ENCODE measurements around the gene TRIM34.
"Not testable (repeated sequence)": the region's sequence is repeated elsewhere in the genome, so short reads cannot be mapped to it uniquely, and the experiment has no call there.

Gene TRIM34

GRCh38 chr11:5620651-5621521 is 3.9 kb upstream of the TRIM34 start:
- DNase-seq (ENCODE audit: low read depth), result peak; percentile 93

- no peak for DNase-seq (ENCODE audit: low read depth)
These were observed 3.2 kb upstream of the TRIM34 start for GRCh38 chr11:5621580-5621979.

DNA sequence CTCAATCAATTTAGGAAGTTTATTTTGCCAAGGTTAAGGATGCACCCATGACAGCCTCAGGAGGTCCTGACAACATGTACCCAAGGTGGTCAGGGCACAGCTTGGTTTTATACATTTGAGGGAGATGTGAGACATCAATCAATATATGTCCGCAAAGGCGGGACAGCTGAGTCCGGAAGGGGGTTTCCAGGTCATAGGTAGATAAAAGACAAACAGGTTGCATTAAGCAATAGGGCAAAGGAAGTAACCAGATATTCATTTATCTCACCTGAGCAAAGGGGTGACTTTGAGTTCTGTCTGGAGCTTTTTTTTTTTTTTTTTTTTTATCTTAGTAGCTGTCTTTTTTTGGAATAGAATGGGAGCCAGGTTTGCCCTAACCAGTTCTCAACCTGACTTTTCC is 2.0 kb upstream of the TRIM34 start:
- no peak for DNase-seq (ENCODE audit: low read depth)

GRCh38 chr11:5625281-5625680 is 480 bp downstream of the TRIM34 start:
- DNase-seq (ENCODE audit: low read depth), result no peak

- peak; percentile 82 for DNase-seq (ENCODE audit: low read depth)
These were observed 1.4 kb downstream of the TRIM34 start for GRCh38 chr11:5626196-5626595.

DNA sequence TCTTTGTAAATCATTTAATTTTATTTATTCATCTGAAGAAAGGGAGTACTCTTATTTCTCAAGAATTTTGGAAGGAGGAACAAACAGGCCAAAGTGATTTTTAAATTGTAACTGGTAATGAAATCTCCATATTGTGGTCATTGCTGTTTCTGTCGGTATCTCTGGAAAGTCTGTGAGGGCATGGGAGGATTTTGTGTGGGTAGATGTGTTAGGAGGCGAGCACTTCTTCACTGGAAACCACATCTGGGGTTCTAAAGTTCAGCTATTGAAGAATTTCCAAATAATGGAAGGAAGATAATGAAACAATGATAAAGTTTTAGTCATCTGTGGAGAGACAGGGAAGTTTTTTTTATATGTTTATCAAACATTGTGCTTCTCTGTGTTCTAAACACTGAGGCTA is 6.6 kb downstream of the TRIM34 start:
- DNase-seq (ENCODE audit: low read depth), result no peak

GRCh38 chr11:5631969-5632635 is 7.3 kb downstream of the TRIM34 start:
- DNase-seq (ENCODE audit: low read depth), result no peak

GRCh38 chr11:5639953-5640352 is 15.2 kb downstream of the TRIM34 start:
- DNase-seq (ENCODE audit: low read depth), result no peak

DNA sequence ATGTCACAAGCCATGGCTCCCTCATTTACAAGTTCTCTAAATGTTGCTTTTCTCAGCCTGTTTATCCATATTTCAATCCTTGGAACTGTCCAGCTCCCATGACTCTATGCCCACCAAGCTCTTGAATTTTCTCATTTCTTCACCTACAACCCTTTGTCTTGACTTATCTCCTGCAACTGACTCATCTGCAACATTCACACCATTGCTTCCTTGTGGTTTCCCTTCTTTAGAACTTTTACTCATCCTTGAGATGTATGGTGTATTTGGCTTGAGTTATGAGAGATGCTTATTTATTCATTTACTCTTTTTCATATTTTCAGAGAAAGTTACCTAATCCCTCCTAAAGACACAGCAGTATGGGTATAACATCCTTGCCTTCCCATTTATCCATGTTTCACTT is 18.8 kb downstream of the TRIM34 start:
- no peak for DNase-seq (ENCODE audit: low read depth)

GRCh38 chr11:5646139-5646538 is 21.3 kb downstream of the TRIM34 start:
- no peak for DNase-seq (ENCODE audit: low read depth)

- no peak for DNase-seq (ENCODE audit: low read depth)
These were observed 30.7 kb downstream of the TRIM34 start for GRCh38 chr11:5655474-5655873.

GRCh38 chr11:5656956-5657355 is 32.2 kb downstream of the TRIM34 start:
- DNase-seq (ENCODE audit: low read depth), result not testable (repeated sequence)

DNA sequence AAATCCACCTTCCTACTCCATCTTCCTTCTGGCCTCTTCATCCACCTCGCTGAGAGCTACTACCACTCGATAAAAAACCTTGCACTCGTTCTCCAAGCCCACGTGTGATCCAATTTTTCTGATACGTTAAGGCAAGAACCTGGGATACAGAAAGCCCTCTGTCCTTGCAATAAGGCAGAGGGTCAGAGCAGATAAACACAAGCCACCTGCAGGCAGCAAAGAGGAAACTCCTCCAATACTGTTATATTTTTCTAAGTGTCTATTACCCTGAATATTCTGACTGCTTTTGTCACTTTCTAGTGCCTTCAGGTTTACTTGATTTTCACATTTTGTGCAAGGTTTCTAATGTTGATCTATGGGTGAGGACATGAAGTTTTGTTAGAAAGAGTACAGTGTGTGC is 33.5 kb downstream of the TRIM34 start:
- DNase-seq (ENCODE audit: low read depth), result no peak

DNA sequence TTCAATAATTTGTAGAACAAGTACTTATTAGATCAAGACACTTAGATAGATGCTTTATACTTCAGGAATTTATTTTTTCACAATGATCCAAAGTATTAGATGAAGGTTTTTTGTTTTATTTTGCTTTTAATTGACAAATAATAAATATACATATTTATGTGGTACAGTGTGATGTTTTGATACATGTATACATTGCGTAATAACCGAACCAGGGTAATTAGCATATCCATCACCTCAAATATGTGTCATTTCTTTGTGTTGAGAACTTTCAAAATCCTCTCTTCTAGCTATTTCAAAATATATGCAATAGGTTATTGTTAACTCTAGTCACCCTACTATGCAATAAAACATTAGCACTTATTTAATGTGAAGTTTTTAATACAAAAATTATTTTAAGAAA is 38.7 kb downstream of the TRIM34 start:
- no peak for DNase-seq (ENCODE audit: low read depth)

DNA sequence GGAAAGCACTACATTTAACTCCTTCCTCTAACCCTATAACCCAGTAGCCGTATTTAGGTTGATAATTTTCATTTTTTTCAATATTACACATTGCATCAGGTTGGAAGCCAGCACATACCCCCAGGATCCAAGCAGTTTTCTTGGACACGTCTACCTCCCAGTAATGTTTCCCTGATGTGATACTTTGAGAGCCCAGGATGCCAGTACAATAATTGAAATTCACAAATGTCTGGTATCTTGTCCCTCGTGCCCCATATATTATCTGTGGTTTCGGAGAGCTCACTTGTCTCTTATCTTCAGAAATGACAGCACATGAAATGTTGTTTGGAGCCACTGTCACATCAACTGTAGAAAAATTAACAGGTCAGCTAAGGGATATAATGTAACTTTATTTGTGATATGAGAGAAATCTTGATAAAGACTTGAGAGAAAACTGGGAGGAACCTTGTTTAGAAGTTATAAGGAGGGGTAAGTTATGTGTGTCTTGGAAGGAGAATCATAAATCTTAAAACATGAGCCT is 40.3 kb downstream of the TRIM34 start:
- DNase-seq (ENCODE audit: low read depth), result no peak

GRCh38 chr11:5665746-5666401 is 41.1 kb downstream of the TRIM34 start:
- DNase-seq (ENCODE audit: low read depth), result no peak

- peak; percentile 20 for DNase-seq (ENCODE audit: low read depth)
These were observed 41.6 kb downstream of the TRIM34 start for GRCh38 chr11:5666402-5666793.

DNA sequence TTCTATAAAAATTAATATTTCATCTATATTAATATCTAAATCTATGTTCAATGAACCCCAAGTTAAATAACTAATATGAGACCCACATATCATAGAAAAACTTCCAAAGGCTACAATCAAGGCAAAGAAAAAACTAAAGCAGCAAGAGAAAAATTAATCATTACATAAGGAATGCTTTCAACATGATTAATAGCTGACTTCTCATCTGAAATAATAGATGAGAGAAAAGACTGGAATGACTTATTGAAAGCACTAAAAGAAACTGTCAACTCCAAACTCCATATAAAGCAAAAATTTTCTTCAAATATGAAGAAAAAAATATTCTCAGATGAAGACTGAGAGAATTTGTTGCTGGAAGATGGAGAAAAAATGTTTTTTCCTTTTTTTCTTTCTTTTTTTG is 47.0 kb downstream of the TRIM34 start:
- peak; percentile 24 for DNase-seq (ENCODE audit: low read depth)

GRCh38 chr11:5674391-5674790 is 49.6 kb downstream of the TRIM34 start:
- no peak for DNase-seq (ENCODE audit: low read depth)

DNA sequence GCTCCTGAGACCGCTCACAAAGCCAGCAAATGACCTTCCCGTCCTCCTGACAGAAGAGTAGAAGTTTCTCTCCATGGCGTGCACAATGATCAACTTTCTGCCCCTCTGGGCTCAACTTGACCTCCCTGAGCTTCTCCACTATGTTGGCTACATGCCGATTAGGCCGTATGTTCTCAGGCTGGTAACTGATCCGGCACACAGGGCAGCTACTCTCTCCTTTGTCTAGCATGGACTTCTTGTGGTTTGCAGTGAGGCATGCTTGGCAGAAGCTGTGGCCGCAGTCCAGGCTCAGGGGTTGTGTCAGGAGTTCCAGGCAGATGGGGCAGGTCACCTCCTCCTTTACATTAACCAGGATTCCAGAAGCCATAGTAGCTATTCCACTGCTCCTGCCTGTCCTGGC is 55.0 kb downstream of the TRIM34 start:
- peak; percentile 4 for DNase-seq (ENCODE audit: low read depth)

DNA sequence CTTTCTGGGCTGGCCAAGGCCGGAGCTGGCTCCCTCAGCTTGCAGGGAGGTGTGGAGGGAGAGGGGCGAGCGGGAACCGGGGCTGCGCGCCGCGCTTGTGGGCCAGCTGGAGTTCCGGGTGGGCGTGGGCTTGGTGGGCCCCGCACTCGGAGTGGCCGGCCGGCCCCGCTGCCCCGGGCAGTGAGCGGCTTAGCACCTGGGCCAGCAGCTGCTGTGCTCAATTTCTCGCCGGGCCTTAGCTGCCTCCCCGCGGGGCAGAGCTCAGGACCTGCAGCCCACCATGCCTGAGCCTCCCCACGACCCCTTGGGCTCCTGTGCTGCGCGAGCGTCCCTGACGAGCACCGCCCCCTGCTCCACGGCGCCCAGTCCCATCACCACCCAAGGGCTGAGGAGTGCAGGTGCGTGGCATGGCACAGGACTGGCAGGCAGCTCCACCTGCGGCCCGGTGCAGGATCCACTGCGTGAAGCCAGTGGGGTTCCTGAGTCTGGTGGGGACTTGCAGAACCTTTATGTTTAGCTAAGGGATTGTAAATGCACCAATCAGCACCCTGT is 58.2 kb downstream of the TRIM34 start:
- not testable (repeated sequence) for DNase-seq (ENCODE audit: low read depth)

DNA sequence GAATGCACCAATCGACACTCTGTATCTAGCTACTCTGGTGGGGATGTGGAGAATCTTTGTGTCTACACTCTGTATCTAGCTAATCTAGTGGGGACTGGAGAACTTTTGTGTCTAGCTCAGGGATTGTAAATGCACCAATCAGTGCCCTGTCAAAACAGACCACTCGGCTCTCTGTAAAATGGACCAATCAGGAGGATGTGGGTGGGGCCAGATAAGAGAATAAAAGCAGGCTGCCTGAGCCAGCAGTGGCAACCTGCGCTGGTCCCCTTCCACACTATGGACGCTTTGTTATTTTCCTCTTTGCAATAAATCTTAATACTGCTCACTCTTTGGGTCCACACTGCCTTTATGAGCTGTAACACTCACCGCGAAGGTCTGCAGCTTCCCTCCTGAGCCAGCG is 58.8 kb downstream of the TRIM34 start:
- not testable (repeated sequence) for DNase-seq (ENCODE audit: low read depth)
